BLaER1 treated with 17β-estradiol and CSF1 and Interleukin-3, amounts not matched to agents 10 nM and 100 nM (cell line): ENCODE results near the gene NCAPH2.
A peak's percentile ranks its signal among the peaks of the same experiment; 100 is the strongest.

ENCODE experiments used
- H3K27ac ChIP-seq, 11 experiments: shearing (Covaris generic); formaldehyde crosslinking; 2 replicates each; pipeline ENCODE4 v1.8.1; 2022
- H3K27me3 ChIP-seq, 11 experiments: shearing (Covaris generic); formaldehyde crosslinking; 2 replicates each; pipeline ENCODE4 v1.8.1; 2022
- H3K36me3 ChIP-seq, 11 experiments: shearing (Covaris generic); formaldehyde crosslinking; 2 replicates each; pipeline ENCODE4 v1.8.1; 2022
- H3K4me1 ChIP-seq, 10 experiments: shearing (Covaris generic); formaldehyde crosslinking; 2 replicates each; pipeline ENCODE4 v1.8.1; 2022
- H3K4me2 ChIP-seq, 11 experiments: shearing (Covaris generic); formaldehyde crosslinking; 2 replicates each; pipeline ENCODE4 v1.8.1; 2022
- H3K4me3 ChIP-seq, 10 experiments: shearing (Covaris generic); formaldehyde crosslinking; 2 replicates each; pipeline ENCODE4 v1.8.1; 2022
- H3K9ac ChIP-seq, 11 experiments: shearing (Covaris generic); formaldehyde crosslinking; 2 replicates each; pipeline ENCODE4 v1.8.1; 2022
- H3K9me3 ChIP-seq, 11 experiments: shearing (Covaris generic); formaldehyde crosslinking; replicated peaks in 1 of 11; 2 replicates each; pipeline ENCODE4 v1.8.1; 2022
- H4K20me1 ChIP-seq, 11 experiments: shearing (Covaris generic); formaldehyde crosslinking; 2 replicates each; pipeline ENCODE4 v1.8.1; 2022
- Cebpa-rat ChIP-seq, 11 experiments: shearing (Covaris generic); IDR thresholded peaks; 2 replicates each; pipeline ENCODE4 v1.8.1; 2022

Gene NCAPH2

DNA sequence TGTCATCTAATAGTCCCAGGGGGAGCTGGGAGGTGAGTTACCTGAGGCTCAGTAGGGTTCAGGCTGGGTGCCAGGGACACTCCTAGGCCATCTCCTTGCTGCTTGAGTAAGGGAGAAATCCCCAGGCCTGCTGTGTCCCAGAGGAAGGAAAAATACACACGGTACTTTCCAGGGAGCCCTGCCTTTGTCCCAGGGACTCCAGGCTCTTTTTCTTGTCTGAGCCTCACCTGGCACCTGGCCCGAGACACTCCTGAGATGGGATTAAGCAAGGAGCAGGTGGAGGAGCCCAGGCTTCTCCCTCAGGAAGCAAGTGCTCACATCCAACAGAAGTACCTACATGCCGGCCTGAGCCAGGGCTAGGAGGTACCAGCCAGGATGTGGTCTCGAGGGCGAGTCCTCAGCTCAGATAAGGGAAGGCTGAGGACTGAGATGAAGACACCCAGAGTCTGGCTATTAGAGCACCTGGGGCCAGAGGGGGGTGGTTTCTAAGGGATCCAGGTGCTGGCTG, 36.8 kb downstream of the NCAPH2 start:
- Histone ChIP-seq H4K20me1 (no peaks in the 10 kb centered on the region; a peak in 1 of 22 replicates), H3K27ac (peak overlapping the region; percentile 60 to 100 (median 73); a peak in 21 of 22 replicates), H3K9ac (peak overlapping the region; percentile 42 to 75 (median 66); a peak in 20 of 22 replicates), H3K4me1 (peaks cover 71 to 92% (median 82%) of the 10 kb centered on the region in 10 experiments), H3K4me3 (peak overlapping the region in 5 of 10 experiments; percentile 3 to 26 (median 25); a peak in 4 of 20 replicates), H3K27me3 (peaks cover 13 to 46% (median 26%) of the 10 kb centered on the region in 11 experiments; a peak in 21 of 22 replicates), H3K9me3 (peaks cover 0 to 44% (median 20%) of the 10 kb centered on the region in 11 experiments; a peak in 12 of 22 replicates), H3K4me2 (peak overlapping the region; percentile 75 to 89 (median 84)), H3K36me3 (peaks cover 0 to 13% (median 0%) of the 10 kb centered on the region in 11 experiments; a peak in 2 of 22 replicates)
- TF ChIP-seq Cebpa-rat (IDR thresholded peaks at IDR 0.05), result no peak

DNA sequence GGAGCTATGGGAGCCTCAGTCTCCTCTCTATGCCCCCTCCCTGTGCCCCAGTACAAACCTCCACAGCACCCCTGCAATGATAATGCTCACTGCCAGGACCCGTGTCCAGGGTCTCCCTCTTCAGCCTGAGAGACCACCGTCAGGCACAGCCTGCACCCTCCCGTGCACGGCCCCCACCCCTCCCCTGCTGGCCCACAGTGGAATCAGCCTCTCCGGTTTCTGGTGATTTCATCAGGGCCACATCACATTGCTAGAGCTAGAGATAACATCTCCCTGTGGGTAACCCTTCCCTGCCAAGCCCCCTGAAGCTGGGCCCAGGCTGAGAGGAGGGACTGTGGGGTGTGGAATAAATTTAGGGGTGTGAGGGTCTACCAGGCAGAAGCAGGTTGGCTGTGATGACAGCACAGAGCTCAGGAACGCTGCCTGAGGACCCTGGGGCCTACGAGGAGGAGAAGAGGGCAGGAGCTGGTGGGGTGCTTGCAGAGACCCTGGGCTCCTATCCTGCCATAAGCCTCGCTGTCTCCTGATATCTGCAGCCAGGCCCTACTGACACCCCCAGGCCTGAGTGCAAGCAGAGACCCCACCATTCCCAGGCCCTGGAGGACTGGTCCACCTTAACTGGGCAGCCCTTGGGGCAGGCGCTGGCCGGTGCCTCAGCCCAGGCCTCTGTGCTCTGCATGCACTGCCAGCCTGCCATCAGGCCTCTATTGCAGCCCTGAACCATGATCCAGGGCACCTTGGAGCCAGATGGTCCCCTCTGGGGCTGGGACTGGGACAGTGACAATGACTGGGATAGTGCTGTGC, 37.7 kb downstream of the NCAPH2 start, which contains the start of gene KLHDC7B:
KLHDC7B (plus strand) TSS at position 378 of the 804 bp plus-strand sequence; CDS start at position 723, 345 bp downstream.
- Histone ChIP-seq H3K36me3 (peaks cover 0 to 13% (median 0%) of the 10 kb centered on the region in 11 experiments; a peak in 2 of 22 replicates), H3K27me3 (peaks cover 13 to 51% (median 26%) of the 10 kb centered on the region in 11 experiments; a peak in 21 of 22 replicates), H4K20me1 (no peaks in the 10 kb centered on the region; a peak in 1 of 22 replicates), H3K4me3 (peak within 1 kb of the TSS in 1 of 10 experiments; percentile 26; a peak in 1 of 20 replicates), H3K9ac (peak within 1 kb of the TSS; percentile 42 to 75 (median 66); a peak in 18 of 22 replicates), H3K27ac (peak within 1 kb of the TSS; percentile 60 to 100 (median 73); a peak in 20 of 22 replicates), H3K9me3 (peaks cover 0 to 35% (median 10%) of the 10 kb centered on the region in 11 experiments; a peak in 11 of 22 replicates), H3K4me2 (peak within 1 kb of the TSS; percentile 75 to 89 (median 84)), H3K4me1 (peaks cover 69 to 92% (median 84%) of the 10 kb centered on the region in 10 experiments)
- no peak for TF ChIP-seq Cebpa-rat (IDR thresholded peaks at IDR 0.05)

DNA sequence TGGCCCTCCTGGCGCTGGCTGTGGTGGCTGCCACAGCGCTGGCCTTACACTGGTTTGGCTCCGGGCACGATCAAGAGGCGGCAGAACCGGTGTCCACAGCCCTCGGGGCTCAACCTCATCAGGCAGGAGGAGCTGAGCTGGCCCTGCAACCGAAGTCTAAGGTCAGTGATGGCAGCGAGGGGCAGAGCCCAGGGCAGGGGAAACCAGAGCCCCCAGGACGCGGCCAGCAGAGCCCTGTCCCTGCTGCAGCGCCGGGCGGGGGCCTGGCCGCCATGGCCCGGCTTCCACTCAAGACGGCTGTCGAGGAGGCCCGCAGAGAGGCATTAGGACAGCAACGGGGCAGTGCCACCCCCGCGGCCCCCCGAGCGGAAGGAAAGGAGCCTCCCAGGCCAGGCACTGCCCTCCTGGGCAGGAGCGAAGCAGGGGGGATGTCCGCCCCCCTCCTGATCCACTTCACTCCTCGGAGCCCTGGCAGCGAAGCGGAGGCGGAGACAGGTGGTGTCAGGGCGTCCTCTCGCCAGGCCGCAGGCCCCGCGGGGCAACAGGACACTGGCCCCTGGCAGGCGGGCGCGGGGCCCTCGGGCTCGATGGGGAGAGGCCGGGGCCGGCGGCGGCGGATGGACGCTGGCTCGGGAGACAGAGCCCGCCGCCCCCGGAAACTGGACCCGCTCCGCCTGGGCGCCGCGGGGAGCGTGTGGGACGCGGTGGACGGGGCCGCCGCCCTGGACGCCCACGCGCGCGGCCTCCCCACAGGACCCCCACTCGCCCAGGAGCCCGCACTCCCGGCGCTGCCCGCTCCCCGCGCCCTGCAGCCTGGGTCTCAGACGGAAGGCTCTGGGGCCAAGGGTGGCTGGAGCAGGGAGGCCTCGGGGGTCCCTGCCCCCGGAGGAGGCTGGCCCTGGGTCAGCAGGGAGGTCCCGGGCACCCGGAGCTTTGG, 38.6 kb downstream of the NCAPH2 start:
- H3K9ac ChIP-seq, result peak overlapping the region in 9 of 11 experiments; percentile 12 to 70 (median 29); a peak in 8 of 22 replicates
- peaks cover 13 to 51% (median 26%) of the 10 kb centered on the region in 11 experiments; a peak in 21 of 22 replicates for H3K27me3 ChIP-seq
- peak overlapping the region in 7 of 11 experiments; percentile 6 to 100 (median 48); a peak in 12 of 22 replicates for H3K27ac ChIP-seq
- H3K4me3 ChIP-seq, result no peak overlapping the region
- H3K9me3 ChIP-seq, result peaks cover 0 to 26% (median 2%) of the 10 kb centered on the region in 11 experiments; a peak in 10 of 22 replicates
- peaks cover 60 to 83% (median 78%) of the 10 kb centered on the region in 10 experiments for H3K4me1 ChIP-seq
- H3K36me3 ChIP-seq, result 0 out of 22 replicates have a peak, but pooled peaks cover 0 to 5% (median 0%) of the 10 kb centered on the region in 11 experiments
- TF ChIP-seq Cebpa-rat (IDR thresholded peaks at IDR 0.05), result no peak
- peak overlapping the region; percentile 46 to 89 (median 78) for H3K4me2 ChIP-seq
- H4K20me1 ChIP-seq, result no peaks in the 10 kb centered on the region; a peak in 1 of 22 replicates

DNA sequence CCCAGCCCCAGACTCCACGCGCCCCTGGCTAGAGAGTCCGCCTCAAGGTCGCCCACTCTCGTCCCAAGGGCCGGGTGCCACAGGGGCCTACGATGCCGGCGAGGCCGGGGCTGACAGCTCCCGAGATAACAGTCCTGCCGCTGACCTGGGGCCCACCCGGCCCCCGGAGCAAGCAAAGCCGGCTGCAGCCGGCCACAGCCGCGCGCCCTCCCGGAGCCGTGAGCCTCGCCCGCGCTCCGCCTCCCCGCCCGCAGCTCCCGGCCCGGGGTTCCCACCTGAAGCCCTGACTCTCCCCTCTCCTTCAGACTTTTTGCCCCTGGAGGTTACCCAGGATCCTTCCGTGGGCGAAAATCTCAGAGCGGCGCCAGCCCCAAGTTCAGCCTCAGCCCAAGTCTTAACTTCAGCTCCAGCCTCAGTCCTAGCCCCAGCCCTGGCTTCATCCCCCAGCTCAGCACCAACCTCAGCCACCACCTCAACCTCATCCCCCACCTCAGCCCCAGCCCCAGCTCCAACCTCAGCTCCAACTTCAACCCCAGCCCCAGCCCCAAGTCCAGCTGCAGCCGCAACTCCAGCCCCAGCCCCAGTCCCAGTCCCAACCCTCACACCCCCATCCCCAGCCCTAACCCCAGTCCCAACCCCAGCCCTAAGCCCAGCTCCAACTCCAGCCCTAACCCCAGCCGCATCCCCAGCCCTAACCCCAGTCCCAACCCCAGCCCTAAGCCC, 39.4 kb downstream of the NCAPH2 start:
- Histone ChIP-seq H3K27me3 (peaks cover 13 to 51% (median 26%) of the 10 kb centered on the region in 11 experiments; a peak in 21 of 22 replicates), H3K4me2 (peak overlapping the region; percentile 40 to 85 (median 63)), H3K4me3 (no peak overlapping the region), H3K36me3 (no peaks in the 10 kb centered on the region), H3K4me1 (peaks cover 57 to 76% (median 70%) of the 10 kb centered on the region in 10 experiments), H3K9ac (peak overlapping the region in 8 of 11 experiments; percentile 3 to 47 (median 31); a peak in 10 of 22 replicates), H3K9me3 (peaks cover 0 to 18% (median 0%) of the 10 kb centered on the region in 11 experiments; a peak in 6 of 22 replicates), H3K27ac (peak overlapping the region in 8 of 11 experiments; percentile 6 to 100 (median 36); a peak in 11 of 22 replicates), H4K20me1 (no peaks in the 10 kb centered on the region; a peak in 1 of 22 replicates)
- TF ChIP-seq Cebpa-rat (IDR thresholded peaks at IDR 0.05), result no peak

DNA sequence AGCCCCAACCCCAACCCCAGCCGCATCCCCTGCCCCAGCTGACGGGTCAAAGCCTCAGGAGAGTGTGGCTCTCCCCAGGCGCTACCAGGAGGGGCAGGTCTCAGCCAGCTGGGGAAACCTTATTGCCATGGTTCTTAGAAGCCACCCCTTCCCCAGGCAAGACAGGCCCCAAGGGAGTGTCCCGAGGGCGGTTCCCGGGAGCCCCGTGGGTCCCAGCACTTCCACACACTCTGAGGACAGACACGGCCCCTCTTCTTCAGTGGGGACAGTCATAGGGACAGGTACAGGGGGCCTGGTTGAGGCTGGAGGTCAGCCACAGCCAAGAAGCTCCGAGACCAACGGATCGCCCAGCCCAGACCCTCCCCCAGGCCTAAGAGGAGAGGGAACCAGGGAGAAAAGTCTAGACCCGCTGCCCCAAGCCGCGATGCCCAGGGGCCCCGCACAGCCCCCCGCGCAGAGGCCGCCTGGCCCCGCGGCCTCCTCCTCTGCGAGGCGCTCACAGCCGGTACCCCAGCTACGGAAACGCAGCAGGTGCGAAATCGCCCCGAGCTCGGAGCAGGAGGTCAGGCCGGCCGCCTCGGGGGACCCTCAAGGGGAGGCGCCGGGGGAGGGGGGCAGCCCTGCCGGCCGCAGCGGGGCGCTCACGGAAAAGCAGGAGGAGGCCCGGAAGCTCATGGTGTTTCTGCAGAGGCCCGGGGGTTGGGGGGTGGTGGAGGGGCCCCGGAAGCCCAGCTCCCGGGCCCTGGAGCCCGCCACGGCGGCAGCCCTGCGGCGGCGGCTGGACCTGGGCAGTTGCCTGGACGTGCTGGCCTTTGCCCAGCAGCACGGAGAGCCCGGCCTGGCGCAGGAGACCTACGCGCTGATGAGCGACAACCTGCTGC, 40.3 kb downstream of the NCAPH2 start:
- Histone ChIP-seq H3K9me3 (peaks cover 0 to 9% (median 0%) of the 10 kb centered on the region in 11 experiments; a peak in 2 of 22 replicates), H3K36me3 (no peaks in the 10 kb centered on the region), H3K27ac (peak overlapping the region; percentile 58 to 78 (median 66)), H3K4me2 (peak overlapping the region; percentile 86 to 99 (median 94)), H3K4me1 (peaks cover 52 to 76% (median 68%) of the 10 kb centered on the region in 10 experiments), H3K9ac (peak overlapping the region; percentile 51 to 79 (median 72)), H3K27me3 (peaks cover 13 to 51% (median 26%) of the 10 kb centered on the region in 11 experiments; a peak in 21 of 22 replicates), H3K4me3 (peak overlapping the region; percentile 31 to 66 (median 51)), H4K20me1 (no peaks in the 10 kb centered on the region; a peak in 1 of 22 replicates)
- TF ChIP-seq Cebpa-rat (IDR thresholded peaks at IDR 0.05), result no peak

DNA sequence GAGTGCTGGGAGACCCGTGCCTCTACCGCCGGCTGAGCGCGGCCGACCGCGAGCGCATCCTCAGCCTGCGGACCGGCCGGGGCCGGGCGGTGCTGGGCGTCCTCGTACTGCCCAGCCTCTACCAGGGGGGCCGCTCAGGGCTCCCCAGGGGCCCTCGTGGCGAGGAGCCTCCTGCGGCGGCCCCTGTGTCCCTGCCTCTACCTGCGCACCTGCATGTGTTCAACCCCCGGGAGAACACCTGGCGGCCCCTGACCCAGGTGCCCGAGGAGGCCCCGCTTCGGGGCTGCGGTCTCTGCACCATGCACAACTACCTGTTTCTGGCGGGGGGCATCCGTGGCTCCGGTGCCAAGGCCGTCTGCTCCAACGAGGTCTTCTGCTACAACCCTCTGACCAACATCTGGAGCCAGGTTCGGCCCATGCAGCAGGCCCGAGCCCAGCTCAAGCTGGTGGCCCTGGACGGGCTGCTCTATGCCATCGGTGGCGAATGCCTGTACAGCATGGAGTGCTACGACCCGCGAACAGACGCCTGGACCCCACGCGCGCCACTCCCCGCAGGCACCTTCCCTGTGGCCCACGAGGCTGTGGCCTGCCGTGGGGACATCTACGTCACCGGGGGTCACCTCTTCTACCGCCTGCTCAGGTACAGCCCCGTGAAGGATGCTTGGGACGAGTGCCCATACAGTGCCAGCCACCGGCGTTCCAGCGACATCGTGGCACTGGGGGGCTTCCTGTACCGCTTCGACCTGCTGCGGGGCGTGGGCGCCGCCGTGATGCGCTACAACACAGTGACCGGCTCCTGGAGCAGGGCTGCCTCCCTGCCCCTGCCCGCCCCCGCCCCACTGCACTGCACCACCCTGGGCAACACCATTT, 41.1 kb downstream of the NCAPH2 start:
- peak overlapping the region; percentile 51 to 79 (median 72) for H3K9ac ChIP-seq
- H3K27ac ChIP-seq, result peak overlapping the region; percentile 58 to 78 (median 66); a peak in 18 of 22 replicates
- H3K27me3 ChIP-seq, result peaks cover 8 to 46% (median 18%) of the 10 kb centered on the region in 11 experiments; a peak in 21 of 22 replicates
- 0 out of 22 replicates have a peak, but pooled peaks cover 0 to under 1% (median 0%) of the 10 kb centered on the region in 11 experiments for H3K9me3 ChIP-seq
- TF ChIP-seq Cebpa-rat (IDR thresholded peaks at IDR 0.05), result no peak
- peak overlapping the region; percentile 86 to 99 (median 94) for H3K4me2 ChIP-seq
- peaks cover 43 to 68% (median 60%) of the 10 kb centered on the region in 10 experiments for H3K4me1 ChIP-seq
- no peaks in the 10 kb centered on the region for H3K36me3 ChIP-seq
- H3K4me3 ChIP-seq, result peak overlapping the region; percentile 31 to 66 (median 51)
- no peaks in the 10 kb centered on the region; a peak in 1 of 22 replicates for H4K20me1 ChIP-seq
